Epithelial cell of esophagus (primary cell): ENCODE measurements around the gene BMAL2.

Experiments used
- DNase-seq: peaks from one replicate; pipeline ENCODE4 v3.0.0; 2010; ENCODE audit warnings: low read depth
- H3K4me3 ChIP-seq: 2 replicates; pipeline ENCODE4 v1.5.1; 2011; ENCODE audit warnings: mild to moderate bottlenecking, low read length, control low read depth
- CTCF ChIP-seq: IDR thresholded peaks from 2 replicates; pipeline ENCODE4 v1.5.1; 2011; ENCODE audit warnings: low read depth, mild to moderate bottlenecking, low read length, control low read depth, inconsistent platforms; ENCODE audit not compliant: insufficient read depth; ENCODE audit errors: missing control alignments

BMAL2 gene

GRCh38 chr12:27292718-27293117 lies 39.9 kb upstream of the BMAL2 start:
- no peak for DNase-seq
- no peak for TF ChIP-seq CTCF
- H3K4me3 ChIP-seq = no peak overlapping the region

GRCh38 chr12:27293463-27293862 lies 39.2 kb upstream of the BMAL2 start:
- no peak for DNase-seq
- H3K4me3 ChIP-seq = no peak overlapping the region
- TF ChIP-seq CTCF = no peak

- DNase-seq = no peak
- H3K4me3 ChIP-seq = no peak overlapping the region
- TF ChIP-seq CTCF = no peak
Measured at GRCh38 chr12:27296674-27297073, 36.0 kb upstream of the BMAL2 start.

GRCh38 chr12:27297566-27297965 lies 35.1 kb upstream of the BMAL2 start:
- DNase-seq = no peak
- TF ChIP-seq CTCF = no peak
- H3K4me3 ChIP-seq = no peak overlapping the region

GRCh38 chr12:27299102-27299501 lies 33.5 kb upstream of the BMAL2 start:
- no peak overlapping the region for H3K4me3 ChIP-seq
- no peak for TF ChIP-seq CTCF
- no peak for DNase-seq

- no peak overlapping the region for H3K4me3 ChIP-seq
- TF ChIP-seq CTCF = no peak
- no peak for DNase-seq
Measured at GRCh38 chr12:27300226-27300625, 32.4 kb upstream of the BMAL2 start.
